NB4 (cell line): ENCODE data around the gene MOB2.

Experiments
- DNase-seq: peaks from one replicate; pipeline ENCODE4 v3.0.0; 2010; ENCODE audit warnings: low read depth
- H3K4me3 ChIP-seq: one replicate; pipeline ENCODE4 v1.5.1; 2011; ENCODE audit warnings: mild to moderate bottlenecking, low read depth, low read length, moderate library complexity
- CTCF ChIP-seq: IDR thresholded peaks from one replicate; pipeline ENCODE4 v1.5.1; 2012; ENCODE audit warnings: low read depth, low read length
- MAX ChIP-seq: IDR thresholded peaks from 2 replicates; pipeline ENCODE4 v1.6.1; 2011; ENCODE audit warnings: low read depth, low read length
- MYC ChIP-seq: IDR thresholded peaks from 2 replicates; pipeline ENCODE4 v1.6.1; 2011; ENCODE audit warnings: low read depth, low read length
- POLR2A ChIP-seq: IDR thresholded peaks from 2 replicates; pipeline ENCODE4 v1.6.1; 2011; ENCODE audit warnings: mild to moderate bottlenecking; ENCODE audit not compliant: insufficient read length; ENCODE audit errors: extremely low read depth

The MOB2 gene

GRCh38 chr11:1499899-1500298 is 13.3 kb upstream of the MOB2 start:
- no peak for DNase-seq
- H3K4me3 ChIP-seq, result no peak overlapping the region
- no peak for TF ChIP-seq MYC
- no peak for TF ChIP-seq POLR2A
- TF ChIP-seq MAX, result no peak
- TF ChIP-seq CTCF, result no peak

GRCh38 chr11:1499261-1499890 is 12.8 kb upstream of the MOB2 start:
- no peak overlapping the region for H3K4me3 ChIP-seq
- TF ChIP-seq MYC (no peak), MAX (no peak), POLR2A (no peak), CTCF (no peak)
- no peak for DNase-seq

GRCh38 chr11:1498262-1498661 is 11.7 kb upstream of the MOB2 start:
- TF ChIP-seq POLR2A (no peak), CTCF (no peak), MAX (no peak), MYC (no peak)
- H3K4me3 ChIP-seq, result no peak overlapping the region
- no peak for DNase-seq

- no peak for DNase-seq
- no peak overlapping the region for H3K4me3 ChIP-seq
- no peak for TF ChIP-seq MYC
- TF ChIP-seq CTCF, result no peak
- no peak for TF ChIP-seq MAX
- no peak for TF ChIP-seq POLR2A
Measured at GRCh38 chr11:1497600-1497999, 11.0 kb upstream of the MOB2 start.

- H3K4me3 ChIP-seq, result no peak overlapping the region
- TF ChIP-seq MAX, result no peak
- no peak for TF ChIP-seq MYC
- DNase-seq, result no peak
Measured at GRCh38 chr11:1496761-1497095, 10.1 kb upstream of the MOB2 start.

- no peak for TF ChIP-seq MYC
- TF ChIP-seq MAX, result no peak
- TF ChIP-seq POLR2A, result no peak
- TF ChIP-seq CTCF, result no peak
- DNase-seq, result no peak
- no peak overlapping the region for H3K4me3 ChIP-seq
Measured at GRCh38 chr11:1496091-1496760, 9.6 kb upstream of the MOB2 start.
